Midbrain (tissue), 1 donor: Measurements from ENCODE around the gene PSMG4.

ENCODE experiments used
- DNase-seq: peaks from one replicate; lab custom pipeline; 2025; lab: John Stamatoyannopoulos, UW

Gene PSMG4

GRCh38 chr6:3309391-3310050, 50.8 kb downstream of the PSMG4 start:
- DNase-seq = no peak

- no peak for DNase-seq
Observed at GRCh38 chr6:3310051-3310448, 51.3 kb downstream of the PSMG4 start.

- no peak for DNase-seq
Observed at GRCh38 chr6:3310703-3311102, 52.0 kb downstream of the PSMG4 start.

- no peak for DNase-seq
Observed at GRCh38 chr6:3311826-3312225, 53.1 kb downstream of the PSMG4 start.

GRCh38 chr6:3312604-3313231, 54.0 kb downstream of the PSMG4 start:
- DNase-seq = peak; percentile 22

- DNase-seq = no peak
Observed at GRCh38 chr6:3314176-3314575, 55.4 kb downstream of the PSMG4 start.

- DNase-seq = no peak
Observed at GRCh38 chr6:3314621-3315467, 56.1 kb downstream of the PSMG4 start.

GRCh38 chr6:3315841-3316240, 57.1 kb downstream of the PSMG4 start:
- no peak for DNase-seq

GRCh38 chr6:3316331-3316730, 57.6 kb downstream of the PSMG4 start:
- no peak for DNase-seq

- DNase-seq = no peak
Observed at GRCh38 chr6:3316818-3317217, 58.1 kb downstream of the PSMG4 start.
